ENCODE data around the gene R3HDM1.

GRCh38 chr2:135708159-135708558, 176.9 kb downstream of the R3HDM1 start:
- TF ChIP-seq CTCF (IDR thresholded peaks at IDR 0.05; ENCODE audit: poor library complexity, severe bottlenecking) (no peak), SMC3 (conservative IDR thresholded peaks at IDR 0.05; ENCODE audit: poor library complexity) (no peak), POLR2AphosphoS5 (IDR thresholded peaks at IDR 0.05) (no peak), EP300 (conservative IDR thresholded peaks at IDR 0.05; ENCODE audit: poor library complexity, severe bottlenecking) (no peak), EZH2 (IDR thresholded peaks at IDR 0.05; ENCODE audit: borderline replicate concordance, insufficient read depth, low read length, poor library complexity, severe bottlenecking) (no peak)
